ENCODE measurements around the gene SFT2D3. TPM values are rescaled to one million over a fixed set of nuclear protein-coding genes. Genes with fewer than 3 reads are reported as not detected.

SFT2D3 gene
- total RNA-seq, 1 experiment from 2014 or later: 4.7 TPM

GRCh38 chr2:127681288-127681804 lies 20.0 kb upstream of the SFT2D3 start:
- no peak overlapping the region for H4K5ac ChIP-seq (ENCODE audit: insufficient read length, low read depth, low read length)
- Mint-ChIP-seq H3K4me3 (no peak overlapping the region), H3K9me3 (no peaks in the 10 kb centered on the region), H3K36me3 (ENCODE audit: insufficient read depth in 1 of 3, low read depth in 3 of 3) (no peaks in the 10 kb centered on the region), H3K4me1 (peaks cover 6 to 13% of the 10 kb centered on the region in 2 experiments), H3K27ac (no peak overlapping the region), H3K27me3 (ENCODE audit: low read depth) (peaks cover 40% of the 10 kb centered on the region)
- H2AFZ ChIP-seq (ENCODE audit: low read length): no peak overlapping the region
- peaks cover 4% of the 10 kb centered on the region; the same call in 1 of the 2 replicates for H3K27me3 ChIP-seq (ENCODE audit: insufficient read depth, low read length)
- H2BK20ac ChIP-seq (ENCODE audit: low read depth, low read length, poor library complexity, severe bottlenecking): no peak overlapping the region
- no peak overlapping the region for H2BK15ac ChIP-seq (ENCODE audit: low read depth, low read length)
- no peak overlapping the region for H3T11ph ChIP-seq (ENCODE audit: low read length)
- no peak overlapping the region for H4K8ac ChIP-seq (replicated peaks; ENCODE audit: insufficient read length, low read depth, low read length)
- no peaks in the 10 kb centered on the region for H3K9me3 ChIP-seq (ENCODE audit: control insufficient read depth, low read depth, low read length)
- peak; percentile 63 for DNase-seq
- H3K18ac ChIP-seq (ENCODE audit: insufficient read length, low read depth, low read length): no peak overlapping the region
- no peak overlapping the region for H3K4me2 ChIP-seq (ENCODE audit: insufficient read depth, insufficient read length, low read length)
- H3K23ac ChIP-seq (ENCODE audit: insufficient read length, low read depth, low read length): no peak overlapping the region
- no peak overlapping the region for H2BK12ac ChIP-seq (ENCODE audit: insufficient read length, low read depth, low read length)
- H3K27ac ChIP-seq (ENCODE audit: insufficient read length, low read depth, low read length): no peak overlapping the region
- H3K4me1 ChIP-seq (ENCODE audit: insufficient read depth, low read length): no peaks in the 10 kb centered on the region; the same call in 1 of the 2 replicates
- H3K56ac ChIP-seq (ENCODE audit: insufficient read length, low read depth, low read length): no peak overlapping the region
- H3K4ac ChIP-seq (ENCODE audit: low read depth, low read length): no peak overlapping the region
- H3K9ac ChIP-seq (ENCODE audit: extremely low read depth, insufficient read length, low read length): no peak overlapping the region
- no peaks in the 10 kb centered on the region for H3K23me2 ChIP-seq (ENCODE audit: insufficient read length, low read depth, low read length, poor library complexity, severe bottlenecking)
- TF ChIP-seq CTCF (conservative IDR thresholded peaks at IDR 0.05): no peak
- H2BK5ac ChIP-seq (ENCODE audit: insufficient read length, low read length): no peak overlapping the region
- H2BK120ac ChIP-seq (ENCODE audit: low read depth, low read length, poor library complexity, severe bottlenecking): no peak overlapping the region
- no peaks in the 10 kb centered on the region for H3K79me2 ChIP-seq (ENCODE audit: insufficient read depth, low read length)
- H3K79me1 ChIP-seq (ENCODE audit: insufficient read depth, low read depth, low read length, poor library complexity, severe bottlenecking): no peaks in the 10 kb centered on the region
- H3K14ac ChIP-seq (ENCODE audit: insufficient read depth, low read length): peak overlapping the region; percentile 24; the same call in 1 of the 2 replicates
- WGBS (ENCODE audit: extremely low coverage, insufficient read length, low lambda C conversion rate): no CpG with 5 or more reads among the region's 25 CpGs
- H4K20me1 ChIP-seq (ENCODE audit: control insufficient read depth, insufficient read depth, insufficient read length): no peaks in the 10 kb centered on the region
- H4K91ac ChIP-seq (ENCODE audit: insufficient read length, low read depth, low read length): no peak overlapping the region
- H2AK5ac ChIP-seq (ENCODE audit: insufficient read length, low read length): no peak overlapping the region

All from H9 (cell line).